HepG2 (cell line): Measurements from ENCODE around the gene CFL1. TPM values are rescaled to one million over a fixed set of nuclear protein-coding genes. Genes with fewer than 3 reads are reported as not detected.
A peak's percentile ranks its signal among the peaks of the same experiment; 100 is the strongest.

Source experiments
- ARNT2 ChIP-seq: sonication (generic); formaldehyde crosslinking; IDR thresholded peaks from 2 replicates; pipeline ENCODE4 v1.8.0; 2022; ENCODE audit warnings: mild to moderate bottlenecking, low read depth, missing genetic modification reagents, moderate library complexity
- BRD4 ChIP-seq: sonication (generic); formaldehyde crosslinking; IDR thresholded peaks from 2 replicates; pipeline ENCODE4 v1.4.0; 2020; ENCODE audit warnings: missing genetic modification reagents
- CEBPB ChIP-seq: IDR thresholded peaks from 2 replicates; pipeline ENCODE4 v1.6.1; 2011; ENCODE audit warnings: low read depth, low read length, improper control_type of control experiment, borderline replicate concordance
- ELF3 ChIP-seq: IDR thresholded peaks from 2 replicates; pipeline ENCODE4 v1.6.1; 2016; ENCODE audit warnings: missing genetic modification reagents, missing compliant biosample characterization
- EP300 ChIP-seq, 3 experiments: sonication (generic) in 1 of 3; formaldehyde crosslinking in 1 of 3; IDR thresholded peaks; 2 replicates each; pipeline versions ENCODE4 v1.5.1 to v1.6.1; 2011 to 2020; ENCODE audit warnings: low read depth in 2 of 3, low read length in 2 of 3, borderline replicate concordance in 1 of 3, improper control_type of control experiment in 1 of 3, mild to moderate bottlenecking in 1 of 3, missing genetic modification reagents in 1 of 3, moderate library complexity in 1 of 3
- KDM5B ChIP-seq: sonication (generic); formaldehyde crosslinking; IDR thresholded peaks from 2 replicates; pipeline ENCODE4 v1.4.0; 2020; ENCODE audit warnings: missing genetic modification reagents, mild to moderate bottlenecking, borderline replicate concordance
- MAX ChIP-seq: IDR thresholded peaks from 2 replicates; pipeline ENCODE4 v1.6.1; 2012; ENCODE audit warnings: inconsistent platforms
- MYC ChIP-seq: sonication (generic); formaldehyde crosslinking; IDR thresholded peaks from 2 replicates; pipeline ENCODE4 v1.9.0; 2021; ENCODE audit warnings: missing genetic modification reagents, borderline replicate concordance
- RBM39 ChIP-seq: fragments of 200-400 bp; formaldehyde crosslinking; IDR thresholded peaks from one replicate; pipeline ENCODE4 v1.6.1; 2018; ENCODE audit warnings: antibody characterized with exemption, mild to moderate bottlenecking, low read depth, low read length; ENCODE audit not compliant: poor library complexity, severe bottlenecking
- SOX13 ChIP-seq, 3 experiments: fragments of 450-650 bp in 1 of 3; sonication (generic) in 1 of 3; formaldehyde crosslinking in 1 of 3; IDR thresholded peaks in 2 of 3; conservative IDR thresholded peaks in 1 of 3; 2 replicates each; pipeline versions ENCODE4 v1.5.0 to v1.6.1; 2016 to 2020; ENCODE audit warnings: antibody characterized with exemption in 1 of 3, mild to moderate bottlenecking in 1 of 3, missing compliant biosample characterization in 1 of 3, missing genetic modification reagents in 1 of 3, moderate library complexity in 1 of 3
- SRSF1 ChIP-seq: fragments of 200-400 bp; formaldehyde crosslinking; optimal IDR thresholded peaks from 2 replicates; pipeline ENCODE3; 2017; ENCODE audit warnings: mild to moderate bottlenecking, low read depth, low read length, moderate library complexity
- TBX2 ChIP-seq: sonication (generic); formaldehyde crosslinking; IDR thresholded peaks from 2 replicates; pipeline ENCODE4 v1.5.0; 2020; ENCODE audit warnings: missing genetic modification reagents, mild to moderate bottlenecking, borderline replicate concordance
- ZFAT ChIP-seq: sonication (generic); formaldehyde crosslinking; conservative IDR thresholded peaks from 2 replicates; pipeline ENCODE4 v1.8.1; 2023; ENCODE audit warnings: missing genetic modification reagents, inconsistent platforms
- ZNF670 ChIP-seq: sonication (generic); formaldehyde crosslinking; IDR thresholded peaks from 2 replicates; pipeline ENCODE4 v1.8.0; 2022; ENCODE audit warnings: mild to moderate bottlenecking, missing genetic modification reagents, borderline replicate concordance
- ZNF761 ChIP-seq: sonication (generic); formaldehyde crosslinking; conservative IDR thresholded peaks from 2 replicates; pipeline ENCODE4 v1.4.0; 2020; ENCODE audit warnings: mild to moderate bottlenecking, missing genetic modification reagents
- ZNF850 ChIP-seq: sonication (generic); formaldehyde crosslinking; conservative IDR thresholded peaks from 2 replicates; pipeline ENCODE4 v1.9.0; 2021; ENCODE audit warnings: mild to moderate bottlenecking, missing genetic modification reagents
- polyA plus RNA-seq, 8 experiments: library from polyadenylated mRNA; depleted of rRNA in 3 of 8; stranded (reverse) in 7 of 8; unstranded in 1 of 8; fragments of >200 nt; fragmentation: Illumina TruSeq in 4 of 8; extraction: Trizol in 4 of 8; gene quantifications; 2 replicates each; pipeline versions ENCODE4 v1.2.1 to v1.2.3, GENCODE V29; 2011 to 2016; ENCODE audit warnings: low read depth in 4 of 8, missing spikeins in 1 of 8, mixed read lengths in 1 of 8; ENCODE audit not compliant: insufficient read depth in 1 of 8
- total RNA-seq, 5 experiments: library from RNA; depleted of rRNA; stranded (reverse); fragments of >200 nt; fragmentation: Illumina TruSeq; extraction: Trizol; gene quantifications; 2 replicates each; pipeline ENCODE4 v1.2.3, GENCODE V29; 2016; ENCODE audit warnings: low read depth in 1 of 5
- TF ChIP-seq, protein P1 (sequence below): sonication (generic); formaldehyde crosslinking; IDR thresholded peaks from 2 replicates; pipeline ENCODE4 v1.8.0; 2022; ENCODE audit warnings: mild to moderate bottlenecking, missing genetic modification reagents; ENCODE audit not compliant: insufficient replicate concordance
- TF ChIP-seq, protein P2 (sequence below): sonication (generic); formaldehyde crosslinking; IDR thresholded peaks from 2 replicates; pipeline ENCODE4 v1.8.1; 2023; ENCODE audit warnings: mild to moderate bottlenecking, moderate library complexity, missing genetic modification reagents
- TF ChIP-seq, protein P3 (sequence below): sonication (generic); formaldehyde crosslinking; IDR thresholded peaks from 2 replicates; pipeline ENCODE4 v1.4.0; 2020; ENCODE audit warnings: missing genetic modification reagents

Gene CFL1
- total and polyA plus RNA-seq, 2 of the 13 experiments (the other 11 are each of a cell fraction or from before 2014, with no cell fraction given): 379 to 383 TPM

GRCh38 chr11:65857500-65857852 lies 504 bp downstream of the CFL1 start (continued):
- TF ChIP-seq, protein P1, sequence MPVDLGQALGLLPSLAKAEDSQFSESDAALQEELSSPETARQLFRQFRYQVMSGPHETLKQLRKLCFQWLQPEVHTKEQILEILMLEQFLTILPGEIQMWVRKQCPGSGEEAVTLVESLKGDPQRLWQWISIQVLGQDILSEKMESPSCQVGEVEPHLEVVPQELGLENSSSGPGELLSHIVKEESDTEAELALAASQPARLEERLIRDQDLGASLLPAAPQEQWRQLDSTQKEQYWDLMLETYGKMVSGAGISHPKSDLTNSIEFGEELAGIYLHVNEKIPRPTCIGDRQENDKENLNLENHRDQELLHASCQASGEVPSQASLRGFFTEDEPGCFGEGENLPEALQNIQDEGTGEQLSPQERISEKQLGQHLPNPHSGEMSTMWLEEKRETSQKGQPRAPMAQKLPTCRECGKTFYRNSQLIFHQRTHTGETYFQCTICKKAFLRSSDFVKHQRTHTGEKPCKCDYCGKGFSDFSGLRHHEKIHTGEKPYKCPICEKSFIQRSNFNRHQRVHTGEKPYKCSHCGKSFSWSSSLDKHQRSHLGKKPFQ (CRISPR knock-in tag): peak; percentile 46
- TF ChIP-seq MAX (peak; percentile 21; the same call in 1 of the 2 replicates), TBX2 (CRISPR knock-in tag) (peak; percentile 42; the same call in 1 of the 2 replicates), ZFAT (0 out of 2 replicates have a peak, but pooled peaks have one; percentile 46), ZNF850 (CRISPR knock-in tag) (0 out of 2 replicates have a peak, but pooled peaks have one; percentile 80), SOX13 (IDR thresholded peaks at IDR 0.05) (no peak), SOX13 (CRISPR knock-in tag; conservative IDR thresholded peaks at IDR 0.05 in 1 of 2, IDR thresholded peaks at IDR 0.05 in 1 of 2) (no peak), KDM5B (CRISPR knock-in tag) (peak; percentile 62; the same call in 1 of the 2 replicates), CEBPB (no peak), EP300 (IDR thresholded peaks at IDR 0.05; ENCODE audit: low read depth in 2 of 2, low read length in 2 of 2) (peak in 1 of 2 experiments; percentile 59; a peak in 1 of 4 replicates), EP300 (CRISPR knock-in tag; IDR thresholded peaks at IDR 0.05; ENCODE audit: borderline replicate concordance) (no peak), RBM39 (peak; percentile 78), ZNF761 (CRISPR knock-in tag) (0 out of 2 replicates have a peak, but pooled peaks have one; percentile 15), ARNT2 (CRISPR knock-in tag) (0 out of 2 replicates have a peak, but pooled peaks have one; percentile 4), BRD4 (CRISPR knock-in tag) (0 out of 2 replicates have a peak, but pooled peaks have one; percentile 55), ZNF670 (CRISPR knock-in tag) (0 out of 2 replicates have a peak, but pooled peaks have one; percentile 16), SRSF1 (peak; percentile 91), MYC (CRISPR knock-in tag) (peak; percentile 27; the same call in 1 of the 2 replicates), ELF3 (CRISPR knock-in tag) (no peak)
- TF ChIP-seq, protein P2, sequence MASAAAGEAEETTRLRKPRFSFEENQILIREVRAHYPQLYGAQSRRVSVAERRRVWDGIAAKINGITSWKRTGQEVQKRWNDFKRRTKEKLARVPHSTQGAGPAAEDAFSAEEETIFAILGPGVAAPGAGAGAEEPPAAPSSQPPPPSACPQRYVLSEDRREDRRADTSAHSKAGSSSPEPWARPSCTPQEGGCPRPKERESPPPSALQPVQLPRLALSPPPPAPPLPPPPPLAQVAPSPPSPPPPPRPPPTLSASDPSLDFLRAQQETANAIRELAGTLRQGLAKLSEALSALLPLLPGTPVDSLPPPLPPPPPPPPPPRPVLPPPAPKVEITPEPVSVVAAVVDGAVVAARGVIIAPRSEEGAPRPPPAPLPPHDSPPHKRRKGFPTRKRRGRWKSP: 0 out of 2 replicates have a peak, but pooled peaks have one; percentile 3
- TF ChIP-seq, protein P3, sequence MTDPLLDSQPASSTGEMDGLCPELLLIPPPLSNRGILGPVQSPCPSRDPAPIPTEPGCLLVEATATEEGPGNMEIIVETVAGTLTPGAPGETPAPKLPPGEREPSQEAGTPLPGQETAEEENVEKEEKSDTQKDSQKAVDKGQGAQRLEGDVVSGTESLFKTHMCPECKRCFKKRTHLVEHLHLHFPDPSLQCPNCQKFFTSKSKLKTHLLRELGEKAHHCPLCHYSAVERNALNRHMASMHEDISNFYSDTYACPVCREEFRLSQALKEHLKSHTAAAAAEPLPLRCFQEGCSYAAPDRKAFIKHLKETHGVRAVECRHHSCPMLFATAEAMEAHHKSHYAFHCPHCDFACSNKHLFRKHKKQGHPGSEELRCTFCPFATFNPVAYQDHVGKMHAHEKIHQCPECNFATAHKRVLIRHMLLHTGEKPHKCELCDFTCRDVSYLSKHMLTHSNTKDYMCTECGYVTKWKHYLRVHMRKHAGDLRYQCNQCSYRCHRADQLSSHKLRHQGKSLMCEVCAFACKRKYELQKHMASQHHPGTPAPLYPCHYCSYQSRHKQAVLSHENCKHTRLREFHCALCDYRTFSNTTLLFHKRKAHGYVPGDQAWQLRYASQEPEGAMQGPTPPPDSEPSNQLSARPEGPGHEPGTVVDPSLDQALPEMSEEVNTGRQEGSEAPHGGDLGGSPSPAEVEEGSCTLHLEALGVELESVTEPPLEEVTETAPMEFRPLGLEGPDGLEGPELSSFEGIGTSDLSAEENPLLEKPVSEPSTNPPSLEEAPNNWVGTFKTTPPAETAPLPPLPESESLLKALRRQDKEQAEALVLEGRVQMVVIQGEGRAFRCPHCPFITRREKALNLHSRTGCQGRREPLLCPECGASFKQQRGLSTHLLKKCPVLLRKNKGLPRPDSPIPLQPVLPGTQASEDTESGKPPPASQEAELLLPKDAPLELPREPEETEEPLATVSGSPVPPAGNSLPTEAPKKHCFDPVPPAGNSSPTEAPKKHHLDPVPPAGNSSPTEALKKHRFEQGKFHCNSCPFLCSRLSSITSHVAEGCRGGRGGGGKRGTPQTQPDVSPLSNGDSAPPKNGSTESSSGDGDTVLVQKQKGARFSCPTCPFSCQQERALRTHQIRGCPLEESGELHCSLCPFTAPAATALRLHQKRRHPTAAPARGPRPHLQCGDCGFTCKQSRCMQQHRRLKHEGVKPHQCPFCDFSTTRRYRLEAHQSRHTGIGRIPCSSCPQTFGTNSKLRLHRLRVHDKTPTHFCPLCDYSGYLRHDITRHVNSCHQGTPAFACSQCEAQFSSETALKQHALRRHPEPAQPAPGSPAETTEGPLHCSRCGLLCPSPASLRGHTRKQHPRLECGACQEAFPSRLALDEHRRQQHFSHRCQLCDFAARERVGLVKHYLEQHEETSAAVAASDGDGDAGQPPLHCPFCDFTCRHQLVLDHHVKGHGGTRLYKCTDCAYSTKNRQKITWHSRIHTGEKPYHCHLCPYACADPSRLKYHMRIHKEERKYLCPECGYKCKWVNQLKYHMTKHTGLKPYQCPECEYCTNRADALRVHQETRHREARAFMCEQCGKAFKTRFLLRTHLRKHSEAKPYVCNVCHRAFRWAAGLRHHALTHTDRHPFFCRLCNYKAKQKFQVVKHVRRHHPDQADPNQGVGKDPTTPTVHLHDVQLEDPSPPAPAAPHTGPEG (CRISPR knock-in tag): peak; percentile 28; the same call in 1 of the 2 replicates
